HG02852 (cell line): Measurements from ENCODE around the gene KCNH3.

Experiments
- ATAC-seq: cut with Tn5 transposase; IDR thresholded peaks from one replicate; pipeline ENCODE4 v1.9.1; 2021; ENCODE audit warnings: mild to moderate bottlenecking, moderate library complexity; ENCODE audit not compliant: unreplicated experiment

Gene KCNH3

DNA sequence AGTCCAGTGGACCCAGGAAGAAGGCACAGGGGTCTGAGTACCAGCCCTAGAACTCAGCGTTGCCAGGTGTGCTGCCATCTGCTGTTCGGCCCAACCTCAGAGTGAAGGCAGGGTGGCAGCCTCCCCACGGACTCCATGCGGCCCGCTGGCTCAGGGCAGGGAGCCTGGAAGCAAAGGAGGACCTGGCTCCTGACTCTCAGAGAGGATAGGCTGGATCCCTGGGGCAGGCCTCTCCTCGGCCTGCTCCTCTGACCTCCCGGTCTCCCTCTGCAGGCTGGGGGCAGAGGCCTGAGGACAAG is 19.0 kb downstream of the KCNH3 start:
- no peak for ATAC-seq

DNA sequence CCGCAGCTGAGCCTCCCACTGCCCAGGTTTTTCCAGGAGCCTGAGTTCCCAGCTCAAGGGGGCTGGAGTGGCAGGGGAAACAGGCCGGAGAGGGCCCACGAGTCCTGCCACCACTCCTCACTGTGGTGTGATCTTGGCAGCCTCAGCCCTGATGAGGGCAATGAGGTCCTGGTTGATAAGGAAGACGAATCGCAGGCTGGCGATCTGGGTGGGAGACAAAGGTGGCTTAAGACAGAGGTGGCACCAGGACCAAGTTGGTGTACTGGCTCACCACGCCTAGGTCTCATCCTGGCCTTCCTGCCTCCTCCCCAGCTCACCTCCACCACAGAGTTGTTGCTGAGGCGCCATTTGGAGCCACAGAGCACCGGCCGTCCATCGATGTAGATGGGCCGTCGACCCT is 19.7 kb downstream of the KCNH3 start:
- ATAC-seq: no peak

DNA sequence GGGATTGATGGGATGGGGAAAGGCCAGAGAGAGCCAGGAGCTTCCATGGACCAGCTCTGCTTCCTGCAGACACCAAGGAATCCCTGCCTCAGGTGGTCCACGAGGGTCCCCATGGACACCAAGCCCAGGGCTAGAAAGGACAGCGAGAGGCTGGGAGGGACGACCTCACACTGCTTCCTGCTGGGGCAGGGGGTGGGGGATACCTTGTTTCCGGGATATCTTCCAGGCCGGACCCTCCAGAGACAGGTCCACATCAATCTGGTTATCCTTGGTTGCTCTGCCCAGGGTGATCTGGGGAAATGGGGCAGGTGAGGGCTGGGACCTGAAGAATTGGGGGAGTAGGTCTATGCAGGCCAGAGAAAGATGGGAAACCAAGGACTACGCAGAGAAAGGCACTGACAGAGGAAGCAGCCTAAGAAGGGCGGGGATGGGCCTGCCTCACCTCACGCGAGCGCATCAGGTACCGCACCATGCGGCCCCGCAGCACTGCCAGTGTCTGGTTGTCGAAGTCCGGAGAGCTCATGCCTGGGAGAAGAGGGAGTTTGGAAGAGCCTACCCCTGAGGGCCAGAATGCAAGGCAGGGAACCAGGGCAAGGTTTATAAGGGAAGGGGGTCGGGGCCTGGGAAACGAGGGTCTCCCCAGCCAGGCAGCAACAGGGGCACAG is 20.3 kb downstream of the KCNH3 start:
- ATAC-seq: no peak

DNA sequence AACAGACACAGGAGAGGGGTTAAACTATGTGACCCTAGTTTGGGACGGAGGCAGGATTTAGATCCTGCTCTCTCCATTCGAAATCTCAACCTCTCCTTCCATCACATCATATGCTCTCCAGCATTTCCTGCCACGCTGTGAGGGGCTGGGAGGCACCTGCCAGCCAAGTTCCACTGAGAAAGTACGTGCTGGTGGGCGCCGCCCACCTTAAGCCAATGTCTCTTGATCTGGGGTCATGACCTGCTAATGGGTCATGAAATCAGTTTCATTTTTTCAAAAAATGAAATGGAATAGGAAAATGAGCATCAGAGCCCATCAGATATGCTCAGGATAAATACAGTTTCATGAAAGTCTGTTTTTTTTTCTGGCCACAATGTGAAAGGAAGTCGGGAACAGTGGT is 21.9 kb downstream of the KCNH3 start:
- ATAC-seq: no peak

DNA sequence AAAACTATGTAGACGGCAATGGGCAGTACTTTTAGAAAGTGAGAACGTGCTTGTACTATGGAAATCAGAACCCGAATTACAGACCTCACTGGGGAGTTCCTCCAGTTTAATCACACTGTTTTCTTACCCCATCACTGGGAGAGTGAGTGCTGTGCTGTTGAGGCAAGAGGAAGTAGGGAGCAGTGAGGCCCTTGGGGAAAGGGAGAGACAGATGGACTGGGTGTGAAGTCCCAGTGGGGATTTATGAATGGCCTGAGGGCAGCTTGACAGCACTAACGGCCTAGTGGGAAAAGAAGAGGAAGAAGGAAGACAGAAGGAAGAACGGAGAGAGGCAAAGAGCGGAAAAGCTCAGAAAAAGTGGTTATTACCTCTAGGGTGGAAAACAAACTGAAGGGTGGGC is 23.4 kb downstream of the KCNH3 start:
- ATAC-seq: no peak

DNA sequence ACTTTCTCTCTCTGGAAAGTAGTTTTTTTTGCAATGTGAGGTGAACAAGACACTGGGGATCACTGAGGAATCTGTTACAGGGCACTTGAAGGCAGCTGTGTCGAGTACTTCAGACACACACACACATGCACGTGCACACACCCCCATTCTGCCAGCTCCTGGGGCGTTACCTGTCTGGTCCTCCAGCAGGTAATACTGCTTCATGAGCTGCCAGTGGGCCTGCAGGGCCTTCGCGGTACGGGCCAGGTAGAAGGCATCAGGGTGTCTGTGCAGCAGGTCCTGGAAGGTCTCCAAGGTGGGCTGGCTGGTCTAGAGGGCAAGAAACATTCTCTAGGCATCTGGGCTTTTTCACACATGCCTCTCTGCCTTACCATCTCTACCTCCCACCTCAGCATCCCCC is 24.0 kb downstream of the KCNH3 start:
- no peak for ATAC-seq

DNA sequence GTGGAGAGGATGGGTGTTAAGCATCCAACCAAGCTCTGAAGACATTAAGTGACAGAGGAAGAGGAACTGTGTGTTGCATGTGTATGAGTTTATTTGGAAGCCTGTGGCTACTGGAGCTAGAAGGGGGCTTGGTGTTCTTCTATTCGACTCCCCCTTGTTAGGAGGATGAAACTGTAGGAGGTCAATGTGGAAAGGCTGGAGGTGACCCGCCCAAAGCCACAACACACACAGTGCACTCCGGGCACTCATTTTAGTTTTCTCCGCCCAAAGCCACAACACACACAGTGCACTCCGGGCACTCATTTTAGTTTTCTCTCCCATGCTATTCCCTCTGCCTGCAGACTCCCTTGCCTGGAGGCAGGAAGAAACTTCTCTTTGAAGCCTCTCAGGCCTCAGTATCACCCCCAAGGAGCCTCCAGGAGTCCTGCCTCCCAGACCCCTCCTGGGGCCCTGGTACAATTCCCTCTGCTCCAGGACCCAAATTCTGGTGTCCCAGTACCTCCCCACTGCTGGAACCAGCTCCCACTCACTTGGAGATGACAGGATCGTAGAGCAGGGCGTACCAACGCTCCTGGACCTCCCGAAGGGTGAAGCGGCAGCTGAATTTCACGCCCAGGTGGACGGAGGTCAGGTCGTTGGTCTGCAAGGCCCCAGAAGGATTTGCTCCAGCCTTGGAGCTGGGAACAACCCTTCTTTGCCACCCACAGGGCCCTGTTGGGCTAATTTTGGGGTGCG is 25.3 kb downstream of the KCNH3 start:
- no peak for ATAC-seq

DNA sequence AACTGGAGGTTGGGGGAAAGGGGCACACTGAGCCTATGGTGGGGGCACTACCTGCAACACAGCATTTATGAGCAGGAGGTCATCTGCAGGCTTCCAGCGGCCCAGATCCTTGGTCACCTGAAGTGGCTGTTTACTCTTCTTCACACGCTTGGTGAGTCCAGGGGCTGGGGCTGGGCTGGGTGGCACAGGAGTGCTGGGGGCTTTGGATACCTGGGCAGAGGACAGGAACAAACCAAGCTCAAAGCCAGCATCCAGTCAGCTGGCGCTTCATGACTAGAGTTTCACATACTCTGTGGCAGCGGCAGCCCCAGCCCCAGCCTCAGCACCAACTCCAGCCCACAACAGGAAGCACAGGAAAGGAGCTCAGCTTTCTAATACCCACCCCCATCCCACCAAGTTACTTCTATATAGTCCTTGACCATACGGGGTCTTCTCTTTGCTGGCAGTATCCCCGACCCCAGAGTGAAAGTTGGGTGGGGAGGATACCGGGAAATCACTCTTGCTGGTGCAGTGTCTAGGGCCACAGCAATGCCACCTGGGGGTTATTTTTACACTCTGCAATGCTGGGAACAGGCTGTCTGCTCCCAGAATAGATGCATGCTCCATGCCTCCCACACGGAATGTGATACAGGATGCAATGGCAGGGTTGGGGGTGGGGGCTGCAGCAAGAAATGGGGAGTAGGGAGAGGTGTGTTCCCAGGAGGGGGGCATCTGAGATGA is 26.0 kb downstream of the KCNH3 start:
- no peak for ATAC-seq

DNA sequence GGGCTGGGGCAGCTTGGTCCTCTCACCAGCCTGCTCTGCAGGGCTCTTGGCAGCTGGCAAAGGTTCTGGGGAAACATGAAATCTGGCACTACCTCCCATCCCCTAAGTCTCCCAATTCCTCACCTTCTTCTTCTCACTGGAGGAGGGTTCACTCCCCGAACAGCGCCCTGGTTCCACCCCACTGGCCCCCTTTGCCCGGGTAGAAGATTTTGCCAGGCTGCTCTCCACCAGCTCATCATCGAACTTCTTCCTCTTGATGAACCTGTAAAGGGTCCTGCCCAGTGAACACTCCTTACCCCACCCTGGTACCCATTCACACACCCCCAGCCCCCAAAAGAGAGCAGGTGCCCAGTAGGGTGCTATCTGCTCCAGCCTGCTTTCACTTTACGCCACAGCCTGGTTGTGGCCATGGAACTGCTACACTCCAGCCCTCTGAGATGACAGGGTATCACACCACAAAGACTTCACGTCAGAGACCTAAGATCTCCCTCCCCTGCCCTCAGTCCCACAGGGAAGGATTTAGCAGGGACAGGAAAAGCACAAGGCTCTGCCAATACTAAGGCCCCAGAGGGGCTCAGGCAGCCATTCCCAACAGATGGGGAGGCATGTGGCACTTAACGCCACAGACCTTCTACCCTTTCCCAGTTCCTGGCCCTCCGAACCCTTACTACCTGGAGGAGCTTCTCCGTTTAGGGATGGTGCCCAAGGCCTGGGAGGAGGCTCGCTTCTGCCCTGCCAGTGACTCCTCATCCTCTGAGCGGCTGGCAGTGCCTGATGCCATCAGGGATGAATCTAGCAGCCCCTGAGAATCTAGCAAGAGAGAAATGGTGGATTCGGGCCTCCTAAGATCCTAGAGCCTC is 26.8 kb downstream of the KCNH3 start:
- no peak for ATAC-seq

DNA sequence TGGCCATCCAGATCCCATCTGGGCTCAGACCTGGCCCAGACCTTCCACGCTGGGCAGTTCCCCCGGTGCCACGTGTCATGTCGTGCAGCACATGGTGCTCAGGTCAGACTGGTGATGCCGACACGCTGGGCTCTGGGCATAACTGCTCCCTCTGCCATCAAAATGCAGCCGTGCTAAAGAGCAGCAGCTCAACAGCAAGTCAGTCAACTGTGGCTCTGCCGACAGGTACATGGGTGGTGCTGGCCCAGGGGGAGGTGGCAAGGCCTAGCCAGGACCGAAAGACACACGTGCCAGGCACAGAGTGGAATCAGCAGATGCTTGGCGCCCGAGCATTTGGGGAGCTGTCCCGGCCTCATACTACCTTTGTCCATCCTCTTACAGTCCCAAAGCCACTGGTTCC is 27.5 kb downstream of the KCNH3 start:
- ATAC-seq: no peak

DNA sequence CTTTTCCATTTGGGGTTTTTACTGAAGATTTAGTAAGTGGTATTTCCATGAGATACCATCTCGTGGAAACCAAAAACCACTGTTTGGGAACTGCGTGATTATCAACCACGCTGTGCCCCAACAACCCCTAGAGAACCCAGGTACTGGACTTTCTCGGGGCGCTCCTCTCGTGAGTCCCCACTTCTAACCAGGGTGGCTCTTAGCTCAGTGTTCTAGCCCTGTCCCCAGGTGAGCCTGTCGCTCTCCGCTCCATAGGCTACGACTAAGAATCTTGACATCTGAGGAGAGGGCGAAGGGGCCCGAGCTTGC is 28.4 kb downstream of the KCNH3 start:
- ATAC-seq: peak; percentile 14

DNA sequence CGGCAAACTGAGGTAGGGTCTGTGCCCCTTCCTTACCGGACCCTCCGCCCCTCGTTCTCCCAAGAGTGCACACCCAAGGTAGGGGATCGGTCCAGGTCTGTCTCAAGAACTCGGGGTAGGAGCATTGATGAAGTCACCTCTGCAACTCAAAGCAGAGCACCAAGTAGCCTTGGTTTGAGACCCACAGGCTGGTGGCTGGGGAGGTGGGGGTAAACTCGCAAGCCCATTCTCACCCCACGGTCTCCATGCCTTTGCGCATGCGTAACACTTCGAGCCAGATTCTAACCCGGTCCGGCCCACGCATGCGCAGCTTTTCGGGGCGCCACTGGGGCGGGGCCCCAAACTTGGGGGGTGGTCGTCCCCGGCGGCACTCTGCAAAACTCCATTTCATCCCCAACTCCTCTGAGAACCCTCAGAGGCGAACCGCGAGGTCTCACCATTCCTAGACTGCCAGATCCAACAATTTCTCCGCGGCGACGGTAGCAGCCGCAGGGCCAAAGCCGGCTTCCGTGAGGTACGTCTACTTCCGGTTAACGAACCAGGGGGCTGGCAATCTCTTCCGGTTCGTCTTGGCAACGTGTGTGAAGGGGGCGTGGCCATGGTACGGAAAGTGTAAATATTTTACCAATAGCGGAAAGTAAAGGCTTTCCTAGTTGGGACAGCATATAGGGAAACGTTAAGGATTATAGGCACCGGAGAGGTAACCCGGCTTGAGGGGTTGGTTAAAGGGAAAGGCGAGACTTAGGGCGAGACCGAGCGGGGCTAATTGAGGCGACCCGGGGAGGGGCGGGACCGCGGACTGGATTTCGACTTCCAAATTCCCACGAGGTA is 29.0 kb downstream of the KCNH3 start, which contains the start of gene MCRS1:
MCRS1 (minus strand) TSS at position 532 of the 831 bp plus-strand sequence. CDS start 1,411 bp downstream, outside the sequence.
- peak; percentile 87 for ATAC-seq

DNA sequence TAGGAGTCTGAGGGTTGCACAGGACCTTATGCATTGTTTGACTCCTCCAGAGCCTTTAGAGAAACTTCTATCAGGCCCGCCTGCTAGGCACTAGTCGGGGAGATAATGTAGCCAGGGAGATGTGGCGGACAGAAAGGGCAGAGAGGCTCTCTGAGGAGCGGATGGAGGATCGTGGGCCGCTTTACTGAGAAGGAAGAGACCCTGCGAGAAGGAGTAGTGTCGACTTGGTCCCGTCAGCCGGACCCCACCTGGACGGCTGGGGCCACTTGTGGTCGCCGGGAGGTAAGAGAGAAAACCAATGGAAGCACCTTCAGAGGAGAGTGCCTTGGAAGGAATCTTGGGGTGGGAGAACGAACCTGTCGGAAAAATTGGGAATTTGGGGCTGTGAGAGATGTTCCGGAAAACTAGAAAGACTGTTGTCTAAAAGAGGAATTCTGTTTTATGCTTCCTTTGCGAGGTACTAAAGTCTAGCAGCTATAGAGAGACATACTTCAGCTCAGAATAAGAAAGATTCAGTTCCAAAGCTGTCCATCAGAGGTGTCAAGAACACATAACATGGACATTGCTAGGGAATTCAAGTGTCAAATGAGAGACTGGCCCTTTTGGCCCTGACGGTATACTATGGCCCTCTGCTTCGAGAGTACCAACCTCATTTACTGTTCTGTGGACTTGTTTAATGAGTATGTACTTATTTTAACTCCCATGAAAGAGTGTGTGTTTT is 29.8 kb downstream of the KCNH3 start:
- ATAC-seq: peak; percentile 27

DNA sequence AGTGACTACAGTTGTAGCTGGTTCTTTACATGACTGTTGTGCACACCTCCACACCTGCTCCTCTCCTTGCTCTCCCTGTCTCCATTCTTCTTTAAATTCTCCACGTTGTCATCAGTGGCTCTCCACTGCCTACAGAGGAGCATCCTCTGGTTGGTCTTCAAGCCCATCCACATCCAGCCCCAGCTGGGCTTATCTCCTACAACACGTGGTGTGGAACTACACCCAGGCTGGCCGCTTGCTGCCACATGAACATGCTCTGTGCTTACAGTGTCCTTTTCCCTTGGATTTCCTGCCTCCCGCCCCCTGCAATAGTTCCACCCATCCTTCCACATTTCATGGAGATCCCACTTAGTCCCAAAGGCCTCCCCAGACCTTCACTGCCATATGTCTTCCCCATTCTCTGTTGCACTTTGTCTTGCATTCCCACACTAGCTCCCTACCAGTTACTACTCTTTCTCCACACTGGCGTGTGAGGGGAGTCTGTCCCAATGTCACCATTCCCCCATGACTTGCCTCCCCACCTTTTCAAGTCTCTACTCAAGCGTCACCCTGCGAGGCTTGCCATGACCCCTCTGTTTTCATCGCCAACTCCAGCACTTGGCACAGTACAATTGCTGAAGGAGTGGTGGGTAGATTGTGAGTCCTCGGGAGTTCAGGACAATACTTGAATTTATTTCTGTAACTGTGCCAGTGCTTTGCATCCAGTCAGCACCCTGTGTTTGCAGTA is 38.9 kb downstream of the KCNH3 start:
- ATAC-seq: no peak

DNA sequence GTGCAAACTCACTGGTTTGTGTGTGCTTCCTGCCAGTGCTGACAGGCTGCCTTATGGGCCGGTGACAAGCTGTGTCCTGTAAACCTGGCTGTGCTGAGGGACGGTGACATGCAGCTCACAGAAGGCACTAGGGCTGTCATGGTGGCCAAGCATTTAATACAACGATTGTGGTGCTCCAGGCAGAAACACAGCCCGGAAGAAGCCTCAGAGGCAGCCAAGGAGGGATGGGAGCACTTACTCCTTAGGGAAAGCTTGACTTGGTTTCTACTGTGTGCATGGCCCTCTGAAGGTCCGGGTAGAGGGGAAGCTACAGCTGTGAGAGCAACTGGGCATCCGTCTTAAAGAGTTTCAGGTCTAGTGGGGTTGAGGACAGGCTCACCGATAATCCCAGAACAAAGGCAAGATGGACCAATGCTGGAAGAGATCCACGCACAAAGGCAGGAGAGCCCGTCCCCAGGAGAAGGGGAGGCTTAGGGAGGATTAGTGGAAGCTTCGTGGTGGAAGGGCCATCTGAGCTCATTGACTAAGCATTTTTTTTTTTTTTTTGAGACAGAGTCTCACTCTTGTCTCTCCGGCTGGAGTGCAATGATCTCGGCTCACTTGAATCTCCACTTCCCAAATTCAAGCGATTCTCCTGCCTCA is 39.8 kb downstream of the KCNH3 start:
- no peak for ATAC-seq

DNA sequence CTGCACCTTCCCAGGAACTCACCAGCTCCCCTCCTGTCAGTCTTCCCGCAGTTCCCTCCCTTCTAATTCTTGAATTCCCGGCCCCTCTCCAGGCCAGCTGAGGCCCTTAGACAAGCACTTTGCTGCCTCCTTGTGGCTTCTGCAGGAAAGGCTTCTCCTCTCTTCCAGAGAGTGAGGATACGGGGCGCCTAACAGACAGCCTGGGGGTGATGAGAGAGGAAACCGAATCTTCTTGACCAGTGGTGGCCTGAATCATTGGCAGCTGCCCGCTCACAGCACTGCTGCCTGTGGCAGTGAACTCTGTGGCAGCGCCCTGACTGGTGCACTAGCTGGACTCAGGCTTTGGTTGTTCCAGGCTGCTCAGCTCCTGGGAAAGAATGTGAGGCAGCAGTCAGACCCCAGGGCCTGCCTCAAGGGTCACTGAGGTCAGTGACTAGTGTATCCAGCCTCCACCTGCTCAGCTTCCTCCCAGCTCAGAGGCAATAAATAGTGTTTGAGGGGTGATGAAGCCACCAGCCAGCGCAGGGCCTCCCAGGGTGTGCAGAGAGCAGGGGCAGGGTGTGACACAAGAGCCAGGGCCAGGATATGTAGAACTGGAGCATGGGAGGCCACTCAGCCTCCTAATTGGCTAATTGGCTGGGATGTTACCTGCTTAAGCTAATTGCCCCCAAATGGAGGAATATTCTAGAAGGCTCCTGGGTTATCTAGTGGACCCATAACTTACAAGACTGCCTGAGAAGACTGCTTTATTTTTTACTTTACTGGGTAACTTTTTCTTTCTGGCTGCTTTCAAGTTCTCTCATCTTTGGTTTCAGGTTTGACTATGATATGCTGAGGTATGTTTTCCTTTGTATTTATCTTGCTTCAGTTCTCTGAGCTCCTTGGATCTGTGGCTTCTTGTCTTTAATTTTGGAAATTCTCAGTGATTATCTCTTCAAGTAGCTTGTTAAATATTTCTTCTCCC is 42.0 kb downstream of the KCNH3 start:
- peak; percentile 51 for ATAC-seq

DNA sequence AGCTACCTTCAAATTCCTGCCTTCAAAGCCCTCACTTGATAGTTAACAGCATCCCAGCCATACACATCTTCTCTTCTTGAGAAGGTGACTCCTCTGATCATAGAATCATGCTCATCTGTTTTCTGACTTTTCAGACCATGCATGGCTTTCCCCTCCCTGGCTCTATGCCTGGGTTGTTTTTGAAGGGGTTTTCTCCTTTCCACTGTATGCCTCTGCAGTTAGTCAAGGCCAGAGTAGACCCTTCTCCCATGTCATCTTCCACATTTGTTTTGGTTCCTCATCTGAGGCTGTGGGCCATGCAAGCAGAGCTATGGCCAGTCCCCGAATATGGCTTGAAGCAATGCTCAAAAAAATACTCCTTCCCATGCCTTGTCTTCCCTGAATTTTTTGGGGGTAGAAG is 43.4 kb downstream of the KCNH3 start:
- no peak for ATAC-seq

DNA sequence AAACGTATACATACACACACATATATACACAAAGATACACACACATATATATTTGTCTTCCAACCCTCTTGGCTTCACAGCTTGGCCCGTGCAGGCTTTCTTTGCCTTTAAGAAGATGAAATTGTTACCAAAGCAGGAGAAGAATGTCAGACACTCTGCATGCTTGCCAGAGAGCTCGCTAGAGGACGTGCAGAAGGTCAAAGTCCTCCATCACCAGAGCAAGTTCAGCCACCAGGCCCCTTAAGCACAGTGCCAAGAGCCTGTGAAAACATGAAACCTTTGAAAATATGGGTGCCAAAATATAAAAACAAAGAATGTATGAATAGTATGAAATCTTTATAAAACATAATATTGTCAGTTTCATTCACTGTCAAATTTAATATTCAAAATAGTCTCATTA is 44.0 kb downstream of the KCNH3 start:
- ATAC-seq: no peak
